Adrenal gland (tissue), 19 donors: Measurements from ENCODE around the gene HEXB. TPM values are rescaled to one million over a fixed set of nuclear protein-coding genes. Genes with fewer than 3 reads are reported as not detected.
A peak's percentile ranks its signal among the peaks of the same experiment; 100 is the strongest.

Experiments
- DNase-seq, 7 donors: peaks; one replicate each; pipeline ENCODE4 v3.0.0-alpha.2; 2019 to 2020
- H3K27ac ChIP-seq, 5 donors: fragments of 200-600 bp; sonication (generic) in 4 of 5; 1 replicate in 3 of 5; 2 replicates in 2 of 5; pipeline versions ENCODE4 v1.5.1 to v1.8.0; 2016 to 2020; ENCODE audit warnings: mild to moderate bottlenecking in 1 of 5
- H3K27me3 ChIP-seq: fragments of 200-600 bp; 2 replicates; pipeline ENCODE4 v1.8.0; 2021
- H3K36me3 ChIP-seq, 2 donors: fragments of 200-600 bp; replicated peaks in 1 of 2; 1 replicate in 1 of 2; 2 replicates in 1 of 2; pipeline versions ENCODE4 v1.5.1 to v1.8.0; 2018 to 2022
- H3K4me1 ChIP-seq, 2 donors: fragments of 200-600 bp; replicated peaks in 1 of 2; 1 replicate in 1 of 2; 2 replicates in 1 of 2; pipeline versions ENCODE4 v1.5.1 to v1.8.0; 2018 to 2021
- H3K4me3 ChIP-seq, 4 donors: fragments of 200-600 bp; sonication (generic) in 3 of 4; one replicate each; pipeline ENCODE4 v1.5.1; 2016 to 2018
- H3K9me3 ChIP-seq, 3 donors: fragments of 200-600 bp; sonication (generic) in 1 of 3; replicated peaks in 1 of 3; 1 replicate in 2 of 3; 2 replicates in 1 of 3; pipeline versions ENCODE4 v1.5.1 to v1.8.0; 2016 to 2021
- CTCF ChIP-seq, 6 experiments: fragments of 450-650 bp in 4 of 6; fragments of 200-600 bp in 2 of 6; sonication (generic) in 1 of 6; IDR thresholded peaks; 1 replicate in 5 of 6; 2 replicates in 1 of 6; pipeline versions ENCODE4 v1.5.1 to v1.8.0; 2016 to 2021; ENCODE audit warnings: antibody characterized with exemption in 6 of 6, mild to moderate bottlenecking in 2 of 6, moderate library complexity in 1 of 6
- POLR2A ChIP-seq, 2 donors: fragments of 450-650 bp; IDR thresholded peaks; one replicate each; pipeline ENCODE4 v1.6.1; 2017; ENCODE audit warnings: antibody characterized with exemption in 2 of 2, mild to moderate bottlenecking in 2 of 2, moderate library complexity in 1 of 2
- WGBS, 4 donors: extraction: QIAGEN DNeasy Blood & Tissue Kit in 2 of 4; methylation state at CpG; one replicate each; pipeline versions ENCODE4 v1.1.5 to v1.1.7; 2013 to 2017; 5-methylcytosine and 5-hydroxymethylcytosine counted together
- intact Hi-C, 2 donors: fragments of 100-400 bp; cut with DNase I; formaldehyde crosslinking; loops; one replicate each; pipeline versions ENCODE4 v1.14.1 to v1.15.0; 2022 to 2023
- long read RNA-seq, 10 donors: library from polyadenylated mRNA in 3 of 10; unstranded in 2 of 10; stranded (forward) in 1 of 10; transcript quantifications; one replicate each; pipeline ENCODE4 v2.0.0 and lab custom pipeline, GENCODE V29; 2021 to 2026
- polyA plus RNA-seq, 3 donors: library from polyadenylated mRNA; stranded (reverse); fragments of 200-250 nt in 2 of 3; fragments of 350-450 nt in 1 of 3; fragmentation: Illumina TruSeq in 1 of 3; extraction: RNeasy Lipid Tissue Mini Kit (QIAGEN cat#74804) in 1 of 3; gene quantifications; one replicate each; pipeline ENCODE4 v1.2.3, GENCODE V29; 2013 to 2014
- total RNA-seq, 9 donors: library from RNA; depleted of rRNA in 4 of 9; stranded (reverse); fragments of >200 nt in 4 of 9; fragments of 120-200 nt in 1 of 9; fragmentation: NEBNext Ultra II Directional in 1 of 9; extraction: Animal tissue kit (Norgen Biotek cat#: 25700) in 1 of 9; gene quantifications; one replicate each; pipeline versions ENCODE4 v1.1.0 to v1.2.4, GENCODE V29; 2013 to 2023
- donor health status: healthy with polysubstance abuse.
- donor health status: Bipolar disorder and iron deficiency.
- donor health status: DM: yes; HTN: yes; CAD: no.
- donor health status: DM: no; HTN: no; CAD: no.
- donor health status: DM: no; HTN: no; CAD: no.
- donor health status: DM: yes; HTN: yes; CAD: no.

The HEXB gene
- total RNA-seq, result 100 to 1,000 TPM; 108 to 216 (median 145) TPM
- 100 to 1,000 TPM in 1 of 3 donors, 10 to 100 TPM in 2; 92.0 to 119 (median 99.5) TPM for polyA plus RNA-seq
- long read RNA-seq, donor 1, transcript HEXB-201 (14 exons, 1,901 nt), result major isoform, 28 of 64 reads
- long read RNA-seq, donor 1, partial matches to known transcripts, result 33 of 64 reads
- long read RNA-seq, donor 1, other reads (novel, unspliced or antisense), result 0 of 64 reads
- long read RNA-seq, donor 2, transcript HEXB-201 (14 exons, 1,901 nt), result major isoform, 19 of 50 reads
- long read RNA-seq, donor 2, partial matches to known transcripts, result 28 of 50 reads
- long read RNA-seq, donor 2, other reads (novel, unspliced or antisense), result 0 of 50 reads
- long read RNA-seq, donor 3, transcript HEXB-201 (14 exons, 1,901 nt), result major isoform, 25 of 92 reads
- long read RNA-seq, donor 3, partial matches to known transcripts, result 44 of 92 reads
- long read RNA-seq, donor 3, other reads (novel, unspliced or antisense), result 17 of 92 reads
- long read RNA-seq, donor 4, transcript HEXB-201 (14 exons, 1,901 nt), result major isoform, 81 of 88 reads
- long read RNA-seq, donor 4, partial matches to known transcripts, result 2 of 88 reads
- long read RNA-seq, donor 4, other reads (novel, unspliced or antisense), result 4 of 88 reads
- long read RNA-seq, donor 5, transcript HEXB-201 (14 exons, 1,901 nt), result major isoform, 200 of 217 reads
- long read RNA-seq, donor 5, partial matches to known transcripts, result 1 of 217 reads
- long read RNA-seq, donor 5, other reads (novel, unspliced or antisense), result 12 of 217 reads
- long read RNA-seq, donor 6, transcript HEXB-201 (14 exons, 1,901 nt), result major isoform, 53 of 59 reads
- long read RNA-seq, donor 6, partial matches to known transcripts, result 2 of 59 reads
- long read RNA-seq, donor 6, other reads (novel, unspliced or antisense), result 2 of 59 reads
- long read RNA-seq, donor 7, transcript HEXB-201 (14 exons, 1,901 nt), result major isoform, 6 of 9 reads
- long read RNA-seq, donor 7, partial matches to known transcripts, result 0 of 9 reads
- long read RNA-seq, donor 7, other reads (novel, unspliced or antisense), result 0 of 9 reads
- long read RNA-seq, donor 8, transcript HEXB-201 (14 exons, 1,901 nt), result major isoform, 34 of 55 reads
- long read RNA-seq, donor 8, partial matches to known transcripts, result 14 of 55 reads
- long read RNA-seq, donor 8, other reads (novel, unspliced or antisense), result 0 of 55 reads
- long read RNA-seq, donor 9, transcript HEXB-201 (14 exons, 1,901 nt), result major isoform, 21 of 36 reads
- long read RNA-seq, donor 9, partial matches to known transcripts, result 10 of 36 reads
- long read RNA-seq, donor 9, other reads (novel, unspliced or antisense), result 0 of 36 reads
- long read RNA-seq, donor 10, transcript HEXB-201 (14 exons, 1,901 nt), result major isoform, 6 of 21 reads
- long read RNA-seq, donor 10, partial matches to known transcripts, result 13 of 21 reads
- long read RNA-seq, donor 10, other reads (novel, unspliced or antisense), result 0 of 21 reads

GRCh38 chr5:74684900-74685851 is at the start of gene HEXB:
TSS of gene HEXB (plus strand) at chr5:74685233. CDS start at chr5:74685261, 28 bp downstream.
- 3 to 16% (median 6%) methylated on average over 17 to 78 of the region's 78 CpGs for WGBS, 4 donors
- Histone ChIP-seq H3K4me1 (peaks cover 16% of the 10 kb centered on the region in 2 donors), H3K9me3 (no peaks in the 10 kb centered on the region), H3K27me3 (no peaks in the 10 kb centered on the region), H3K4me3 (peak within 1 kb of the TSS; percentile 38 to 87 (median 70)), H3K27ac (peak within 1 kb of the TSS in 4 of 5 donors; percentile 62 to 91 (median 75)), H3K36me3 (peaks cover 0 to 12% of the 10 kb centered on the region in 2 donors)
- TF ChIP-seq CTCF (IDR thresholded peaks at IDR 0.05) (peak in 3 of 6 experiments; percentile 19 to 29 (median 25)), POLR2A (IDR thresholded peaks at IDR 0.05) (peak; percentile 89 to 94)
- peak; percentile 89 to 94 (median 93) for DNase-seq
- intact Hi-C loops, result no loop called here

- TF ChIP-seq CTCF (IDR thresholded peaks at IDR 0.05), result no peak
- no peak for DNase-seq
- H3K27me3 ChIP-seq, result no peaks in the 10 kb centered on the region
- H3K36me3 ChIP-seq, result no peaks in the 10 kb centered on the region
- 90 to 95% (median 92%) methylated on average over 12 of the region's 12 CpGs for WGBS, 4 donors
- peaks cover under 1 to 24% of the 10 kb centered on the region in 2 donors for H3K4me1 ChIP-seq
- no peaks in the 10 kb centered on the region for H3K9me3 ChIP-seq
- intact Hi-C loops, result no loop called here
- no peak overlapping the region for H3K4me3 ChIP-seq
- H3K27ac ChIP-seq, result no peak overlapping the region
Measured at GRCh38 chr5:74636149-74636548, 48.9 kb upstream of the HEXB start.

- no peaks in the 10 kb centered on the region for H3K9me3 ChIP-seq
- no peak for TF ChIP-seq POLR2A (IDR thresholded peaks at IDR 0.05)
- no peak for TF ChIP-seq CTCF (IDR thresholded peaks at IDR 0.05)
- no peaks in the 10 kb centered on the region for H3K27me3 ChIP-seq
- WGBS, 4 donors, result 80 to 87% (median 83%) methylated on average over 4 of the region's 4 CpGs
- no peak overlapping the region for H3K27ac ChIP-seq
- no peak overlapping the region for H3K4me3 ChIP-seq
- DNase-seq, result no peak
- no peaks in the 10 kb centered on the region for H3K36me3 ChIP-seq
- peaks cover 2 to 27% of the 10 kb centered on the region in 2 donors for H3K4me1 ChIP-seq
- intact Hi-C loops, result no loop called here
Measured at GRCh38 chr5:74636552-74636951, 48.5 kb upstream of the HEXB start.
